ENCODE results near the gene UMPS. TPM values are rescaled to one million over a fixed set of nuclear protein-coding genes. Genes with fewer than 3 reads are reported as not detected.
A peak's percentile ranks its signal among the peaks of the same experiment; 100 is the strongest.

UMPS gene
- total and polyA plus RNA-seq, 2 experiments from 2014 or later, result 29.8 to 38.7 TPM

DNA sequence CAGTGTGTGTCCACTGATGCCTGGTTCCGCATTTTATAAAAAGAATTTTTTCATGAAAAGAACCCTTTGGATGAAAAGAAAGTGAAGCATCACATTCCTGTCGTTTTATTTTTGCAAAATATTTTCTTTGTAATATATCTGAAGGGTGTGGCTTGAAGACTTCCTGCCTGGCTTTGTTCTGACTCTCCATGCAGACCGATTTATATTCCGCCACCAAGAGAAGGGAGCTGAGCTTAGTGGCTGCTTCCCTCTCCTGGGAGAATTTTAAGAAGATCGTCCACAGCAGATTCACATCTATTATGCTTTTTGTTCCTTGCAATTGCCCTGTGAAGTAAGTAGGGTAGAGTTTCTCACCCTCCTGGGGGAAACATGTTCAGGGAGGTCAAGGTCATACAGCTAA, 45.2 kb upstream of the UMPS start:
- no peaks in the 10 kb centered on the region for H3K9me2 ChIP-seq (ENCODE audit: insufficient read depth)
- H3K4me3 ChIP-seq, result no peak overlapping the region
- in situ Hi-C loops (cut with MboI), result loop anchor here (10.0 kb wide), 1 partner anchor 110 kb away; no protein-coding TSS in a partner anchor
- TF ChIP-seq EZH2 (IDR thresholded peaks at IDR 0.05; ENCODE audit: insufficient read depth, poor library complexity, severe bottlenecking) (no peak), EZH2phosphoT487 (IDR thresholded peaks at IDR 0.05; ENCODE audit: insufficient read depth, low read depth) (no peak)
- H3K36me3 ChIP-seq (ENCODE audit: low read depth), result no peaks in the 10 kb centered on the region
- H3K27me3 ChIP-seq (replicated peaks; ENCODE audit: insufficient read depth), result no peaks in the 10 kb centered on the region
- no peak for DNase-seq
- H3K79me2 ChIP-seq (ENCODE audit: insufficient read depth), result no peaks in the 10 kb centered on the region
- H3F3A ChIP-seq (ENCODE audit: insufficient read depth), result no peaks in the 10 kb centered on the region
- peaks cover 16% of the 10 kb centered on the region for H3K4me1 ChIP-seq (ENCODE audit: insufficient read depth)
- H3K9me3 ChIP-seq (ENCODE audit: low read depth), result no peaks in the 10 kb centered on the region
- WGBS, 2 experiments (ENCODE audit: low coverage in 1 of 2, low lambda C conversion rate in 2 of 2, missing lambda C conversion rate in 2 of 2), result 69 to 70% methylated on average over 5 of the region's 5 CpGs
- no peak overlapping the region for H2AFZ ChIP-seq
- H3K9ac ChIP-seq, result no peak overlapping the region
- H4K20me1 ChIP-seq (ENCODE audit: insufficient read depth), result no peaks in the 10 kb centered on the region
- no peak overlapping the region for H3K27ac ChIP-seq
- H3K4me2 ChIP-seq (ENCODE audit: unreplicated experiment), result peak overlapping the region; percentile 27

DNA sequence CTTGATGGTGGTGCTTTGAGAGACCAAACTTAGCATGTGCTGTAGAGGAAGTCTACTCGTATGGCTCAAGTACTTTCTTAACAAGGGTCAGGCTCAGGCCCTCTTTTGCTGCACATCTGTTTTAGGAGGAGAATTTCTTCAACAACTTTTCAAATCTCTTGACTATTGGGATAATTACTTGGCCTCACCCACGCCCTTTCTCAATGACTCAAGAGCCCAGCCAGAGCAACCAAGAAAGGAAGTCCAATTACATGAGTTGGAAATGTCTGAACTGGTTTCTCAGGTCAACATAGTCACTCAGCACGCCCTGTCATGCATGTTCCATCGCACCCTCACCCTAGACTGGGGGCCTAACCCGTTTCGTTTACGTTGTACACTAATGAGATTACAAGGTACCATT, 44.8 kb upstream of the UMPS start:
- DNase-seq, result peak; percentile 75
- Histone ChIP-seq H3K9ac (no peak overlapping the region), H3K79me2 (ENCODE audit: insufficient read depth) (no peaks in the 10 kb centered on the region), H4K20me1 (ENCODE audit: insufficient read depth) (no peaks in the 10 kb centered on the region), H3K4me1 (ENCODE audit: insufficient read depth) (peaks cover 16% of the 10 kb centered on the region), H3K4me3 (no peak overlapping the region), H3K36me3 (ENCODE audit: low read depth) (no peaks in the 10 kb centered on the region), H3K9me2 (ENCODE audit: insufficient read depth) (no peaks in the 10 kb centered on the region), H3K4me2 (ENCODE audit: unreplicated experiment) (peak overlapping the region; percentile 27), H3K27ac (no peak overlapping the region), H3K27me3 (replicated peaks; ENCODE audit: insufficient read depth) (no peaks in the 10 kb centered on the region), H3K9me3 (ENCODE audit: low read depth) (no peaks in the 10 kb centered on the region), H3F3A (ENCODE audit: insufficient read depth) (no peaks in the 10 kb centered on the region), H2AFZ (no peak overlapping the region)
- TF ChIP-seq EZH2phosphoT487 (IDR thresholded peaks at IDR 0.05; ENCODE audit: insufficient read depth, low read depth), result no peak
- TF ChIP-seq EZH2 (IDR thresholded peaks at IDR 0.05; ENCODE audit: insufficient read depth, poor library complexity, severe bottlenecking), result no peak
- WGBS, 2 experiments (ENCODE audit: low coverage in 1 of 2, low lambda C conversion rate in 2 of 2, missing lambda C conversion rate in 2 of 2), result 60 to 65% methylated on average over 7 of the region's 7 CpGs
- in situ Hi-C loops (cut with MboI), result loop anchor here (10.0 kb wide), 1 partner anchor 111 kb away; no protein-coding TSS in a partner anchor

DNA sequence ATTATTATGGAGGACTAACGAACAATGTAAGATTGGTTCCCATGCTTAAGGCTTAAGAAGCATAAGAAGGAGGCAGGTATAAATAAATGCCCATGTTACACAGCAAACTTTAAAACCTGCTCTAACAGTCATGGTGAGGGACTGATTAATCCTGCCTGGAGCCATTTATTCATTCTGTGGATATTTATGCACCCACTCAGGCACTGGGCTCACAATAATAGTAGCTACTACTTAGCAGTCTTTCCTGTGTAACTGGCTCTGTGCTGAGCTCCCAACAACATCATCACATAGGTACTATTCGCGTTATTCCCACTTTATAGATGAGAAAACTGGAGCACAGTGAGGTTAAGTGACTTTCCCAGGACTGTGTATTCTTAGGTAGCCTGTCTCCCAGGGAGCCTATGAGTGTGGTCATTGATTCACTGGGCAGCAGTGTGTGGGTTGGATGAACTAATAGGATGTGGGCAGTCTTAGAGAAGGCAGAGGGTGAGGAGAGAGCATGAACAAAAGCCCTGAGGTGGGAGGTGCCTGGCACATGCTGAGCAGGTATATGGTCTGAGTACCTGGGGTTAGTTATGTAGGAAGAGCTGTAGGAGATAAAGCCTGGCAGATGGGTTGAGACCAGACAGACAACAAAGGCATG, 44.1 kb upstream of the UMPS start:
- H4K20me1 ChIP-seq (ENCODE audit: insufficient read depth), result no peaks in the 10 kb centered on the region
- H3K9ac ChIP-seq, result no peak overlapping the region
- no peak overlapping the region for H3K4me3 ChIP-seq
- no peak overlapping the region for H2AFZ ChIP-seq
- H3K27me3 ChIP-seq (replicated peaks; ENCODE audit: insufficient read depth), result no peaks in the 10 kb centered on the region
- no peak overlapping the region for H3K27ac ChIP-seq
- H3K9me2 ChIP-seq (ENCODE audit: insufficient read depth), result no peaks in the 10 kb centered on the region
- H3F3A ChIP-seq (ENCODE audit: insufficient read depth), result no peaks in the 10 kb centered on the region
- peak; percentile 51 for DNase-seq
- no peak for TF ChIP-seq EZH2 (IDR thresholded peaks at IDR 0.05; ENCODE audit: insufficient read depth, poor library complexity, severe bottlenecking)
- TF ChIP-seq EZH2phosphoT487 (IDR thresholded peaks at IDR 0.05; ENCODE audit: insufficient read depth, low read depth), result no peak
- no peak overlapping the region for H3K4me2 ChIP-seq (ENCODE audit: unreplicated experiment)
- H3K36me3 ChIP-seq (ENCODE audit: low read depth), result no peaks in the 10 kb centered on the region
- in situ Hi-C loops (cut with MboI), result loop anchor here (10.0 kb wide), 1 partner anchor 111 kb away; no protein-coding TSS in a partner anchor
- H3K4me1 ChIP-seq (ENCODE audit: insufficient read depth), result peaks cover 16% of the 10 kb centered on the region
- no peaks in the 10 kb centered on the region for H3K9me3 ChIP-seq (ENCODE audit: low read depth)
- 98% methylated on average over 3 of the region's 3 CpGs for WGBS, 2 experiments (ENCODE audit: low coverage in 1 of 2, low lambda C conversion rate in 2 of 2, missing lambda C conversion rate in 2 of 2)
- H3K79me2 ChIP-seq (ENCODE audit: insufficient read depth), result no peaks in the 10 kb centered on the region

DNA sequence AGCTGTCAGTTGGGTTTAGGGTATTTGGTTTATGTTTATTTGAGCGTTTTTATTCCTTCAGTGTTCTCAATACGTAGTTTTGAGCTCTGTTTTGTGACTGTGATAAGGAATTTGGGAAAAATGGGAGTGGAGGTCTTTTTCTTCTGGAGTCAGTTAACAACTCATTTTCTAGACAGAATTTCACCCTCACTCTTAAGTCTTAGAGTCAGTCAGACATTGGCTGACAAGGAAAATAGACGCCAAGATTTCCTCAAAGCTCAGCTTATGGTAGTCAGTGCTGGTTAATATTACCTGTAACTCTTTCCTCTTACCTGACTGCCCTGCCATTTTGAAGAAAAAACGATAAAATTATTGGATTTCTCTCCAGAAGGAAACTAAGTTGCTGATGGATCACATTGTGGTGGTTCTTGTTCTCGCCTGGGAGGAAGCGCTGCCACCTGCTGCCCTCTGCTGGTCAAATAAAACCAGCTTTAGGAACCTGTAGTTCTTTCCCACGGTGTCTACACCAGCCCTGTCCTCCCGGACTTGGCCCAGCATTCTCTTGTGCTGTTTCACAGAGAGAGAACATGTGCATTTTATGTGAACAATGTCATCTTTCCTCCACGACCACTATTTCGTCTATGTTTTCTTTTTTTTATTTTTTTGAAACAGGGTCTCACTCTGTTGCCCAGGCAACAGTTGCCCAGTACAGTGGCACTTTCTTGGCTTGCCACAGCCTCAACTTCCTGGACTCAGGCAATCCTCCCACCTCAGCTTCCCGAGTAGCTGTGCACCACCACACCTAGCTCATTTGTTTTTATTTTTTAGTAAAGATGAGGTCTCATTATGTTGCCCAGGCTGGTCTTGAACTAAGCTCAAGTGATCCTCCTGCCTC, 41.4 kb upstream of the UMPS start:
- Histone ChIP-seq H3K4me1 (ENCODE audit: insufficient read depth) (peaks cover 16% of the 10 kb centered on the region), H4K20me1 (ENCODE audit: insufficient read depth) (no peaks in the 10 kb centered on the region), H3K4me2 (ENCODE audit: unreplicated experiment) (no peak overlapping the region), H3K27ac (no peak overlapping the region), H3K36me3 (ENCODE audit: low read depth) (no peaks in the 10 kb centered on the region), H2AFZ (no peak overlapping the region), H3K9me3 (ENCODE audit: low read depth) (no peaks in the 10 kb centered on the region), H3F3A (ENCODE audit: insufficient read depth) (no peaks in the 10 kb centered on the region), H3K79me2 (ENCODE audit: insufficient read depth) (no peaks in the 10 kb centered on the region), H3K4me3 (no peak overlapping the region), H3K9ac (no peak overlapping the region), H3K27me3 (replicated peaks; ENCODE audit: insufficient read depth) (no peaks in the 10 kb centered on the region; the same call in 1 of the 2 replicates), H3K9me2 (ENCODE audit: insufficient read depth) (no peaks in the 10 kb centered on the region)
- in situ Hi-C loops (cut with MboI), result loop anchor here (10.0 kb wide), 1 partner anchor 114 kb away; no protein-coding TSS in a partner anchor
- 13 to 14% methylated on average over 11 of the region's 11 CpGs for WGBS, 2 experiments (ENCODE audit: low coverage in 1 of 2, low lambda C conversion rate in 2 of 2, missing lambda C conversion rate in 2 of 2)
- DNase-seq, result peak; percentile 86
- TF ChIP-seq EZH2phosphoT487 (IDR thresholded peaks at IDR 0.05; ENCODE audit: insufficient read depth, low read depth), result no peak
- TF ChIP-seq EZH2 (IDR thresholded peaks at IDR 0.05; ENCODE audit: insufficient read depth, poor library complexity, severe bottlenecking), result no peak

Measured in GM23248 (cell line).